HG03045 (cell line): ENCODE results near the gene PRKCSH.
A peak's percentile ranks its signal among the peaks of the same experiment; 100 is the strongest.
"Not testable (repeated sequence)": the region's sequence is repeated elsewhere in the genome, so short reads cannot be mapped to it uniquely, and the experiment has no call there.

ENCODE experiments used
- ATAC-seq: cut with Tn5 transposase; IDR thresholded peaks from one replicate; pipeline ENCODE4 v1.9.1; 2021; ENCODE audit warnings: mild to moderate bottlenecking, moderate library complexity; ENCODE audit not compliant: unreplicated experiment

Gene PRKCSH

DNA sequence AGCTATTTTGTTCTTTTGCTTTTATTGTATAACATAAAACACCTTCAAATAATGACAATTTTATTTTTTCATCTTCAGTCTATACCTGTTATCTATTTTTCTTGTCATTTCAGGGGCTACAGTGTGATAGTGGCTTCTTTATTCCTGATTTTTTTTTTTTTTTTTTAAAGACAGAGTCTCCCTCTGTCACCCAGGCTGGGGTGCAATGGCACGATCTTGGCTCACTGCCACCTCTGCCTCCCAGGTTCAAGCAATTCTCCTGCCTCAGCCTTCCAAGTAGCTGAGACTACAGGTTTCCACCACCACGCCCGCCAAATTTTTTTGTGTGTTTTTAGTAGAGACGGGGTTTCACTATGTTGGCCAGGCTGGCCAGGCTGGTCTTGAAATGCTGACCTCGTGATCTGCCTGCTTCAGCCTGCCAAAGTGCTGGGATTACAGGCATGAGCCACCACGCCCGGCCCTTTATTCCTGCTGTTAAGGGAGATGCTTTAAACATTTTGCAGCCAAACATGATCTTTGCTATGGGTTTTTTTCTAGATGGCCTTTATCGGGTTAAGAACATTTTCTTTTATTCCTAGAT, 32.9 kb downstream of the PRKCSH start:
- not testable (repeated sequence) for ATAC-seq

GRCh38 chr19:11473725-11474124, 38.3 kb downstream of the PRKCSH start:
- ATAC-seq = no peak

- not testable (repeated sequence) for ATAC-seq
Measured at GRCh38 chr19:11475343-11475742, 39.9 kb downstream of the PRKCSH start.

- no peak for ATAC-seq
Measured at GRCh38 chr19:11475861-11476260, 40.4 kb downstream of the PRKCSH start.

GRCh38 chr19:11478167-11479089, 43.0 kb downstream of the PRKCSH start:
- ATAC-seq = no peak

DNA sequence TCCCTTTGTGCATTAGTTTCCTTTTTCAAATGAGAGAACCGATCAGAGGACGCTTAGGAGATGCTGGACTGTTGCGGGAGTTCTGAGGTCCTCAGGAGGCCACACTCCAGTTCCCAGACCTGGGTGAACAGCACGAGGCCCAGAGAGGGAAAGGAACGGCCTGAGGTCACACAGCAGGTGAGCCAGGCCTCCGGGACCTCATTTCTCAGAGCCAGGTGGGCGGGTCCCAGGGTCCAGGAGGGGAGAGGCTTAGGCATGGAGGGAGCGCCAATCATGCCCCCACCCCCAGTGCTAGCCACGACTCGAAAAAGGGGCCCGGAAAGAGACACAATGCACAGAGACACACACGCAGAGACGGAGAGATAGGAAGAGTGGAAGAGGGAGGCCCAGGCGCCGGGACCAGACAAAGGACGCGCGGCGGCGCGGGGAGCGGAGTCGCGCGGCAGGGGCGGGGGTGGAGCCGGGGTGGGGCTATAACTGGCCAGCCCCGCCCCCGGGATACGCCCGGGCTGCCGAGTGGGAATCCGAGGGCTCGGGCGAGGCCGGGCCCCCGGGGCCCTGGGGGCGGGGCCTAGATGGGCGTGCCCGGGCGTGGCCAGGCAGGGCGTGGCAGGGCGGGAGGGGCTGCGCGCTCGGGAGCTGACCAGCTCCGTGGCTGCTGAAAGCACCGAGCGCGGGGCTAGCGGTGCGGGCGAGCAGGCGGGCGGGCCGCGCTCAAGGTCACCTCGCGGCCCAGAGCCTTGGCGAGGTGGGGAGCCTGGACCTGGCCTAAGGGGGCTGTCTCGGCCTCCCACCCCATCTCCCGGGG, 43.9 kb downstream of the PRKCSH start:
- no peak for ATAC-seq

DNA sequence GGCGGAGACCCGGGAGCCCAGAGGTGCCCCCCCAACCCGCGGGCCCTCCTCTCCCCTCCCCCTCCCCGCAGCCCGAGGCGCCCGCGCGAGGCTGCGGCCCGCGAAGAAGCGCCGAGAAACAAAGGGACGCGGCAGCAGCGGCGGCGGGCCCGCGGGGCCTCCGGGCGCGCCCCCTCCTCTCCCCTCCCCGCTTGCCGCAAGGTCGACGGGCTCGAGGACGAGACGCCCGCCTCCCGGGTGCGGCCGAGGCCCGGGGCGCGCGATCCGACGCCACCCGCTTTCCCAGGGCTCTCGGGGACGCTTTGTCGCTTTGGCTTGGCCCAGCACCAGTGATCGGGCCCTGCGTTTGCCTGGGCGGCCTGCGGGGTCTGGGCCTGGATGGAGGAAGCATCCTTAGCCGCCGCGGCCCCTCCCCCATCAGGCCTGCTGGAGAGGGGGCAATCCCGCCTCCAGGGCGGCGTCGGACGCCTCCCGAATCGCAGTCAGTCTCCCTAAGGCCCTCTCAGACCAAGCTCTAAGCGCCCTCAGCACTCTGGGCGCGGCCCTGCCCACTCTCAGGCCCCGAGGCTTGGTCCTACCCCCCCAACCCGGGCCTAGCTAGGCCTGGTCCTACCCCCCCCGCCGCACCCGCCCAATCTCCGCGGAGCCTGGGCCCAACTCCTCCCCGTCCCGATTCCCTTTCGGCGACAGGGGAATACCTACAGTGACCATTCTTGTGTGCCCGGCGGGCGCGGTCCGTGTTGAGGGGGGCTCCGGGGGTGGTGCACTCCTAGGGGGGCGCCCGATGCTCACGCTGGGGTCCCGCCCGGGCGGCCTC, 44.7 kb downstream of the PRKCSH start:
- ATAC-seq = no peak

DNA sequence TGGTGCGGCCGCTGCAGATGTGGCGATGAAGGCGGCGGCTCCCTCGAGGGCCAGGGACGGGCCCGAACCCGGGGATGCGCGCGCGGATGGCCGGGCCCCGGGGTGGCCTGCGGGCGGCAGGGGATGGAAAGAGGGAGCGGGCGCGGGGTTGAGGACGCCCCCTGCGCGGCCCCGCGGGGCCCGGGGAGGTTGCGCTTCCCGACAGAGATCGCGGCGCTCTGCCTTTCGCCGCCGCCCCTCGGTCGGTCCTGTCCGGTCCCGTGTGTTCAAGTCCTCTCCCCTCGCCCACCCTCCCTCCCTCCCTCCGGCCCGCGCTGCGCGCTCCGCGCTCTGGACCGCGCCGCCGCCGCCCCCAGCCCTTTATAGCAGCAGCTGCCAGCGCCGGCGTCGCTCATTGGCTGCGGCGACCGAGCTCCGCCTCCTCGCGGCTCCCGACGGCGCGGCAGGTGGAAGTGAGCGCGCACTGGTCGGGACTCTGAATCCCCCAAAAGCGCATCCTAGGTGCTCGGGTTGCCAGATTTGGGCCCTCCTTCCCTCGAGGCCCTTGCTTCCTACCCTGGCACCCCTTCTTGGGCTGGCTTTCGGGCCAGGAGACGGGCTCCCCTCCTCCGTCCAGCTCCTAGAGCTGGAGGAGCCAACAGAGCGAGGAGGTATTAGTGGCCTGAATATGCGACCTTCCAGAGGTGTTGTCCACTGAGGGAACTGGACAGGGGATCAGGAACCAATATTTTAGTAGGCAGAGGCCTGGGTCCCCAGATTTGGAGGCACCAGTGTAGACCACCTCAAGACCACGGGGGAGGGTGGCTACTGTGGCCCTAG, 45.5 kb downstream of the PRKCSH start, which contains the start of gene ELAVL3:
Gene ELAVL3, minus strand, starts transcription at position 332 of the 819 bp plus-strand sequence. CDS start 438 bp downstream, outside the sequence.
- ATAC-seq = no peak

DNA sequence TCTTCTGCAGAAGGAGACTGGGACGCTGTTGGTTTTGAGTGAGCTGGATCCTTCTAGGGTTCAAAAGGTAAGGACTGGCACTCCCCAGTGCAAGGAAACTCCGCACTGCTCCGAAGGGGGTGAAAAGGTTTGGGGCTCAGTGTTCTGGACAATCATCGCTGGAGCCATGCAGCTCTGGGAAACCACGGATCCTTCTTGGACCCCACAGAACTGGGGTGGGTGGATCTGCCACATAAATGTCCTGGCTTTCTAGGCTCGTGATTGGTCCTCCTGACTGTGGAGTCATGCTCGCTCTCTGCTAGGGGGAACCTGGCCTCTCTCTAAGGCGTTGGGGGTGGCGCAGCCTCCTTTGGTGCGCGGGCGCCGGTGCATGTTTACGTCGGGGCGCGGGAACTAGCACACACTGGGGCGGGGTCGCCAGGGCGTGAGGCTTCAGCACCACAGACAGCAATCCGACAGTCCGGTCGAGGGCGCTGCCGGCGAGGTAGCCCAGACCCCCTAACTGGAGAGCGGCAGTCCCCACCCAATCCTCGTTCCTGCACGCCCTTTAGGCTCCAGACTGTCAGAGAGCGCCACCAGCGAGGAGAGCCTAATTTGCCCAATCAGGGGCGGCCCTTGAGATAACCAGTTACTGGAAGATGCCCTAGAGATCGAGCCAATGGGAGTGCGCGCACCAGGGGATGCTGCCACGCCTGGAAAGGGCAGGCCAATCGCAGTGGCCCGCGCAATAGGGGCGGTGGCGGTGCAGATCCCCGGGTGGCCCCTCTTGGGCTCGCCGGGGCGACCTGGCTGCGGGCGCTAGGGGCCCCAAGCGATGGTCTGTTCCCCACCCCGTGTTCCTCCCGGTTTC, 46.3 kb downstream of the PRKCSH start:
- ATAC-seq = peak; percentile 52

DNA sequence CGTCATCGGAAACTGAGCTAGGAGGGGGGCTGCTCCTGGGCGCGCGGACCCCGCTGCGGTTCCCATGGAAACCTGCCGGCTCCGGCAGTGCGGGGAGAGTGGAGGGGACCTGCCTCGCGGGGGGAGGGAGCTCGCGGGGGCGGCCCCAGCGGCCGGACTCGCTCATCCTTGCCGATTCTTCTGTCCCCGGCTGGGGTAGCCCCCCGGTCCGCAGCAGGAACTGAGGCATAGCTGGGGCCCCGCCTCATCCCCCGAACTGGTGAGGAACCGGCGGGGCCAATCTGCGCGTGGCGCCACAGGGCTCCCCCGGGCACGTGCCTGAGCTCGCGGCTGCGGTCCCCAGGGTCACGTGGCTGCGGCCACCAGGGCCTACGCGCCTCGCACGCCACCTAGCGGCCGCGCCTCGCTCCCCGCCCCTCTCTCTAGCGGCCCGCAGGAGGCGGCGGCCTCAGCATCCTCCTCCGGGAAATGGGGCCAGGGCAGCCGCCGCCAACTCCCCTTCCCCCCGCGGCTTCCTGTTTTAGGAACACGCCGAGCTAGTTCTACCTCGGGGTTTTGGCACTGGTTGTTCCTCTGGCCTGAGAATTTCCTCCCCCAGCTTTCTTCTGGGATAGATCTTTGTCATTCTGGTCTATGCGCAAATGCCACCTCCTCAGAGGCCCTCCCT, 47.1 kb downstream of the PRKCSH start:
- peak; percentile 59 for ATAC-seq

GRCh38 chr19:11483366-11484111, 48.1 kb downstream of the PRKCSH start:
- no peak for ATAC-seq

GRCh38 chr19:11485245-11485837, 49.9 kb downstream of the PRKCSH start:
- ATAC-seq = no peak

- no peak for ATAC-seq
Measured at GRCh38 chr19:11486661-11487503, 51.4 kb downstream of the PRKCSH start.

GRCh38 chr19:11489378-11489777, 53.9 kb downstream of the PRKCSH start:
- no peak for ATAC-seq

DNA sequence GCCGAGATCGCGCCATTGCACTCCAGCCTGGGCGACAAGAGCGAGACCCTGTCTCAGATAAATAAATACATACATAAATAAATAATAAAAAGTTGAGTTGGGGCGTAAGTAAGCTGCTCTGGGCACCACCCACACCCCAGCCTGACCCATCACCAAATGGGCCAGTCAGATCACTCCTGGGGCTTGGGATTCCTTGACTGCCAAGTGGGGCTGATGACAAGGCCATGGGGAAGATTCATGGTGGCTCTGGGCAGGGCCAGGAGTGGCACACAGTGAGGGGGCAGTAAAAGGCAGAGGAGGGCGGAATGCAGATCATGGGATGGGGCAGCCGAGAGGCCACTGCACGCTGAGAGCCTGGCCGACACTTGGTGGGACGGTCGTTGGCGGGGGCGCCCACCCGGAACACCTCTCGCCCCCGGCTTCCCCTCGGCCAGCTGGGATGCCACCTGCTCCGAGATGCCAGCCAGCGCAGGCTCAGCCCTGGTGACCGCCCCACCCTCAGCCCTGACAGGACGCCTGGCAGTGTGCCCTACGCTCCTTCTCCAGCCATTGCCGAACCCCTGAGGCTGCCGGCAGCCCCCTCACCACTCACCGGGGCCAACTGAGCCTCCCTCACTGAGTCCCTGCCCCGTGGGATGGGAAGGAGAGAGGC, 59.3 kb downstream of the PRKCSH start:
- no peak for ATAC-seq

DNA sequence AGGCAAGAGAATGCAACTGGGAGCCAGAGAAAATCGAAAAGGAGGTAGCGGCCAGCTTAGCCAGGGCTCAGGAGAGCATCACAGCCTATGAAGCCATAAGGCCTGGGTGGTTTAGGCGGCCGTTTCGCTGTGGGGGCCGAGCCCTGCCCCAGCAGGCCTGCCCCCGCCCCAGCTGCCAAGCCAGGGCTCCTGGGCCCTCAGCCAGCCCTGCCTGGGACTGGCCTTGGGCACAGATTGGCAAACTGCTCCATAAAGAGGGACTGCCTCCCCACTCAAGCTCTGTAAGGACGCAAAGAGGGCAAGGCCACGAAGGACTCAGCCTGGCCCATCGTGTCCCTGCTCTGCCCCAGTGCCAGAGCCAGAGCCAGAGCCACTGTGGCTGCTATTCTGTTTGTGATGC, 60.0 kb downstream of the PRKCSH start:
- no peak for ATAC-seq
